ENCODE measurements around the gene IGSF9B. TPM values are rescaled to one million over a fixed set of nuclear protein-coding genes. Genes with fewer than 3 reads are reported as not detected.

Gene IGSF9B
- total and polyA plus RNA-seq, 4 donors = 0.07 to 0.33 (median 0.09) TPM; not detected in 1

GRCh38 chr11:133922078-133922870, 34.5 kb downstream of the IGSF9B start:
- H3K4me1 ChIP-seq (ENCODE audit: control insufficient read depth in 4 of 4, insufficient read depth in 4 of 4, low read length in 3 of 4) = no peaks in the 10 kb centered on the region
- no peak for DNase-seq (ENCODE audit: low spot score)
- H3K9me3 ChIP-seq (ENCODE audit: control insufficient read depth in 4 of 4, low read length in 3 of 4) = no peaks in the 10 kb centered on the region
- no peak overlapping the region for H3K27ac ChIP-seq (ENCODE audit: low read depth in 1 of 2, low read length in 2 of 2)
- peaks cover 0 to 2% (median 0%) of the 10 kb centered on the region in 4 donors for H3K36me3 ChIP-seq (ENCODE audit: control insufficient read depth in 4 of 4, insufficient read depth in 3 of 4, low read depth in 1 of 4, low read length in 3 of 4)
- H3K4me3 ChIP-seq (ENCODE audit: low read depth in 1 of 3, low read length in 3 of 3) = no peak overlapping the region
- no peak for TF ChIP-seq CTCF (IDR thresholded peaks at IDR 0.05; ENCODE audit: low read depth, low read length, missing input control)
- no peak for TF ChIP-seq SP1 (IDR thresholded peaks at IDR 0.05)
- no peak for TF ChIP-seq REST (IDR thresholded peaks at IDR 0.05)
- TF ChIP-seq TAF1 (conservative IDR thresholded peaks at IDR 0.05) = no peak
- no peak for TF ChIP-seq NR2F2 (IDR thresholded peaks at IDR 0.05)
- TF ChIP-seq GABPA (IDR thresholded peaks at IDR 0.05 in 1 of 2, conservative IDR thresholded peaks at IDR 0.05 in 1 of 2) = no peak
- TF ChIP-seq RXRA (IDR thresholded peaks at IDR 0.05) = no peak
- TF ChIP-seq HNF4G (IDR thresholded peaks at IDR 0.05) = no peak
- no peak for TF ChIP-seq YY1 (IDR thresholded peaks at IDR 0.05)
- TF ChIP-seq, protein P1, sequence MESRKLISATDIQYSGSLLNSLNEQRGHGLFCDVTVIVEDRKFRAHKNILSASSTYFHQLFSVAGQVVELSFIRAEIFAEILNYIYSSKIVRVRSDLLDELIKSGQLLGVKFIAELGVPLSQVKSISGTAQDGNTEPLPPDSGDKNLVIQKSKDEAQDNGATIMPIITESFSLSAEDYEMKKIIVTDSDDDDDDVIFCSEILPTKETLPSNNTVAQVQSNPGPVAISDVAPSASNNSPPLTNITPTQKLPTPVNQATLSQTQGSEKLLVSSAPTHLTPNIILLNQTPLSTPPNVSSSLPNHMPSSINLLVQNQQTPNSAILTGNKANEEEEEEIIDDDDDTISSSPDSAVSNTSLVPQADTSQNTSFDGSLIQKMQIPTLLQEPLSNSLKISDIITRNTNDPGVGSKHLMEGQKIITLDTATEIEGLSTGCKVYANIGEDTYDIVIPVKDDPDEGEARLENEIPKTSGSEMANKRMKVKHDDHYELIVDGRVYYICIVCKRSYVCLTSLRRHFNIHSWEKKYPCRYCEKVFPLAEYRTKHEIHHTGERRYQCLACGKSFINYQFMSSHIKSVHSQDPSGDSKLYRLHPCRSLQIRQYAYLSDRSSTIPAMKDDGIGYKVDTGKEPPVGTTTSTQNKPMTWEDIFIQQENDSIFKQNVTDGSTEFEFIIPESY (IDR thresholded peaks at IDR 0.05) = no peak
- TF ChIP-seq, protein P2, sequence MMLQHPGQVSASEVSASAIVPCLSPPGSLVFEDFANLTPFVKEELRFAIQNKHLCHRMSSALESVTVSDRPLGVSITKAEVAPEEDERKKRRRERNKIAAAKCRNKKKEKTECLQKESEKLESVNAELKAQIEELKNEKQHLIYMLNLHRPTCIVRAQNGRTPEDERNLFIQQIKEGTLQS (IDR thresholded peaks at IDR 0.05) = no peak
- TF ChIP-seq JUND (IDR thresholded peaks at IDR 0.05) = no peak
- TF ChIP-seq MAX (IDR thresholded peaks at IDR 0.05) = no peak
- no peak for TF ChIP-seq FOXA2 (IDR thresholded peaks at IDR 0.05)
- TF ChIP-seq EGR1 (IDR thresholded peaks at IDR 0.05; ENCODE audit: low read depth in 2 of 2) = no peak
- TF ChIP-seq HNF4A (conservative IDR thresholded peaks at IDR 0.05) = no peak
- H3K9ac ChIP-seq (ENCODE audit: low read depth in 1 of 2, low read length in 2 of 2) = no peak overlapping the region
- peaks cover 0 to 10% (median 1%) of the 10 kb centered on the region in 4 donors for H3K27me3 ChIP-seq (ENCODE audit: control insufficient read depth in 4 of 4, insufficient read depth in 4 of 4, low read length in 3 of 4)
- 93% methylated on average over 23 of the region's 23 CpGs for WGBS

Data from liver (tissue), 9 donors.